NB4 (cell line): Measurements from ENCODE around the gene ENGASE.

Source experiments
- CTCF ChIP-seq: IDR thresholded peaks from one replicate; pipeline ENCODE4 v1.5.1; 2012; ENCODE audit warnings: low read depth, low read length
- MAX ChIP-seq: IDR thresholded peaks from 2 replicates; pipeline ENCODE4 v1.6.1; 2011; ENCODE audit warnings: low read depth, low read length

GRCh38 chr17:79135628-79136405 lies 61.2 kb downstream of the ENGASE start:
- TF ChIP-seq CTCF (no peak), MAX (no peak)
